ENCODE measurements around the gene EIF3K. TPM values are rescaled to one million over a fixed set of nuclear protein-coding genes. Genes with fewer than 3 reads are reported as not detected.

EIF3K gene
- total RNA-seq, 1 donor from 2014 or later, result 149 TPM

GRCh38 chr19:38684862-38685665 is 66.1 kb downstream of the EIF3K start:
- DNase-seq, result no peak

GRCh38 chr19:38685666-38686529 is 66.9 kb downstream of the EIF3K start:
- no peak for DNase-seq

GRCh38 chr19:38686530-38686888 is 67.5 kb downstream of the EIF3K start:
- DNase-seq, result no peak

Other genes with a start within 250 kb of the EIF3K start
- gene PSMD8, start 244.6 kb upstream of the EIF3K start, total RNA-seq, result 102 TPM
- gene GGN, start 231.2 kb upstream of the EIF3K start, total RNA-seq, result 0.62 TPM
- gene SPRED3, start 230.5 kb upstream of the EIF3K start, total RNA-seq, result 1.4 TPM
- 8.0 TPM for gene FAM98C, start 216.1 kb upstream of the EIF3K start, total RNA-seq
- gene RASGRP4, start 193.0 kb upstream of the EIF3K start, total RNA-seq, result 0.16 TPM
- 4.5 TPM for gene RYR1, start 185.5 kb upstream of the EIF3K start, total RNA-seq
- gene MAP4K1, start 1.2 kb upstream of the EIF3K start, total RNA-seq, result 0.16 TPM
- 53.2 TPM for gene ACTN4, start 28.5 kb downstream of the EIF3K start, total RNA-seq
- gene CAPN12, start 125.3 kb downstream of the EIF3K start, total RNA-seq, result not detected
- gene LGALS7, start 154.3 kb downstream of the EIF3K start, total RNA-seq, result 1.1 TPM
- not detected for gene LGALS7B, start 170.0 kb downstream of the EIF3K start, total RNA-seq
- gene LGALS4, start 193.8 kb downstream of the EIF3K start, total RNA-seq, result 1.4 TPM
- 12.9 TPM for gene ECH1, start 212.6 kb downstream of the EIF3K start, total RNA-seq
- gene HNRNPL, start 230.8 kb downstream of the EIF3K start, total RNA-seq, result 350 TPM

Data from occipital lobe (tissue), 2 donors.